Right hindlimb (tissue), 1 donor: ENCODE measurements around the gene ANKRD11.
"Not testable (repeated sequence)": the region's sequence is repeated elsewhere in the genome, so short reads cannot be mapped to it uniquely, and the experiment has no call there.

Source experiments
- DNase-seq: peaks from one replicate; pipeline ENCODE4 v3.0.0-alpha.2; 2018

ANKRD11 gene

GRCh38 chr16:89275284-89275584, 215.1 kb downstream of the ANKRD11 start:
- DNase-seq = no peak

GRCh38 chr16:89274561-89275283, 215.6 kb downstream of the ANKRD11 start:
- DNase-seq = no peak

- no peak for DNase-seq
These were observed 216.5 kb downstream of the ANKRD11 start for GRCh38 chr16:89273741-89274472.

- no peak for DNase-seq
These were observed 217.7 kb downstream of the ANKRD11 start for GRCh38 chr16:89272631-89273030.

GRCh38 chr16:89270666-89271345, 219.6 kb downstream of the ANKRD11 start:
- DNase-seq = no peak

- no peak for DNase-seq
These were observed 220.3 kb downstream of the ANKRD11 start for GRCh38 chr16:89269805-89270665.

- no peak for DNase-seq
These were observed 221.2 kb downstream of the ANKRD11 start for GRCh38 chr16:89268987-89269735.

GRCh38 chr16:89268585-89268984, 221.8 kb downstream of the ANKRD11 start:
- no peak for DNase-seq

GRCh38 chr16:89267746-89268145, 222.6 kb downstream of the ANKRD11 start:
- DNase-seq = not testable (repeated sequence)

- no peak for DNase-seq
These were observed 223.7 kb downstream of the ANKRD11 start for GRCh38 chr16:89266521-89267134.

- no peak for DNase-seq
These were observed 224.7 kb downstream of the ANKRD11 start for GRCh38 chr16:89265647-89266046.

- DNase-seq = no peak
These were observed 225.4 kb downstream of the ANKRD11 start for GRCh38 chr16:89264800-89265550.

GRCh38 chr16:89261691-89262563, 228.4 kb downstream of the ANKRD11 start:
- DNase-seq = no peak

- not testable (repeated sequence) for DNase-seq
These were observed 230.5 kb downstream of the ANKRD11 start for GRCh38 chr16:89259901-89260300.

- no peak for DNase-seq
These were observed 232.4 kb downstream of the ANKRD11 start for GRCh38 chr16:89257757-89258465.

GRCh38 chr16:89257281-89257731, 233.1 kb downstream of the ANKRD11 start:
- peak; percentile 34 for DNase-seq

- peak; percentile 41 for DNase-seq
These were observed 233.6 kb downstream of the ANKRD11 start for GRCh38 chr16:89256651-89257254.

GRCh38 chr16:89253548-89254287, 236.6 kb downstream of the ANKRD11 start:
- no peak for DNase-seq
